22Rv1 (cell line): ENCODE data around the gene IFI27.

ENCODE experiments used
- ZFX ChIP-seq: fragments of 450-650 bp; IDR thresholded peaks from 2 replicates; pipeline ENCODE4 v1.6.1; 2017; ENCODE audit warnings: antibody characterized with exemption, borderline replicate concordance
- TF ChIP-seq, protein P1 (sequence below): fragments of 450-650 bp; IDR thresholded peaks from 2 replicates; pipeline ENCODE4 v1.5.1; 2017; ENCODE audit warnings: mild to moderate bottlenecking

DNA sequence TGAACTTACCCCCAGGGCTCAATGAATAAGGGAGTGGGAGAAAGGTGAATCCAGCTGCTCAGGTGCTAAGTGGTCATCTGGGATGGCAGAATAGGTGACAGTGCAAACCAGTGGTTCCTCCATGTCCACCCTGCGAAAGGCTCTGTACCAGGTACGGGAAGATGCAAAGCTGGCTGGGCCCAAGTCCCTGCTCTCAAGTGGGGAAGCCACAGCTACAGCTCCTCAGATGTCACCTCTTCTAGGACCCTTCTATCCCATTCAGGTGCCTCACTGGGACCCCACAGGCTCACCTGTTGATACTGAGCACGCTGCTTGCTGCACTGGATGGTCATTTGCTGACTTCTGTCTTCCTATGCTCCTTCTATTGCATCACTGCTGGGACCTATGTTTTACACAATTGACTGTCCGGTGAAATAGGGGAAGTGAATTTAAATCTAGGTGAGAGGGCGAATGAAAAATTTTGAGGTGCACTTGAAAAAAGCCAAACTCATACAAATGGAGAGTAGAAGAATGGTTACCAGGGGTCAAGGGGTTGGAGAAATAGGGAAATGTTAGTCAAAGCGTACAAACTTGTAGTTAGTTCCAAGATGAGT lies 43.3 kb downstream of the IFI27 start:
- TF ChIP-seq, protein P1, sequence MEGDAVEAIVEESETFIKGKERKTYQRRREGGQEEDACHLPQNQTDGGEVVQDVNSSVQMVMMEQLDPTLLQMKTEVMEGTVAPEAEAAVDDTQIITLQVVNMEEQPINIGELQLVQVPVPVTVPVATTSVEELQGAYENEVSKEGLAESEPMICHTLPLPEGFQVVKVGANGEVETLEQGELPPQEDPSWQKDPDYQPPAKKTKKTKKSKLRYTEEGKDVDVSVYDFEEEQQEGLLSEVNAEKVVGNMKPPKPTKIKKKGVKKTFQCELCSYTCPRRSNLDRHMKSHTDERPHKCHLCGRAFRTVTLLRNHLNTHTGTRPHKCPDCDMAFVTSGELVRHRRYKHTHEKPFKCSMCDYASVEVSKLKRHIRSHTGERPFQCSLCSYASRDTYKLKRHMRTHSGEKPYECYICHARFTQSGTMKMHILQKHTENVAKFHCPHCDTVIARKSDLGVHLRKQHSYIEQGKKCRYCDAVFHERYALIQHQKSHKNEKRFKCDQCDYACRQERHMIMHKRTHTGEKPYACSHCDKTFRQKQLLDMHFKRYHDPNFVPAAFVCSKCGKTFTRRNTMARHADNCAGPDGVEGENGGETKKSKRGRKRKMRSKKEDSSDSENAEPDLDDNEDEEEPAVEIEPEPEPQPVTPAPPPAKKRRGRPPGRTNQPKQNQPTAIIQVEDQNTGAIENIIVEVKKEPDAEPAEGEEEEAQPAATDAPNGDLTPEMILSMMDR, result no peak
- no peak for TF ChIP-seq ZFX
